ENCODE results near the gene UNC5CL.

Gene UNC5CL
- 4.0 to 4.8 (median 4.6) reads per million in 3 donors for total RNA-seq

DNA sequence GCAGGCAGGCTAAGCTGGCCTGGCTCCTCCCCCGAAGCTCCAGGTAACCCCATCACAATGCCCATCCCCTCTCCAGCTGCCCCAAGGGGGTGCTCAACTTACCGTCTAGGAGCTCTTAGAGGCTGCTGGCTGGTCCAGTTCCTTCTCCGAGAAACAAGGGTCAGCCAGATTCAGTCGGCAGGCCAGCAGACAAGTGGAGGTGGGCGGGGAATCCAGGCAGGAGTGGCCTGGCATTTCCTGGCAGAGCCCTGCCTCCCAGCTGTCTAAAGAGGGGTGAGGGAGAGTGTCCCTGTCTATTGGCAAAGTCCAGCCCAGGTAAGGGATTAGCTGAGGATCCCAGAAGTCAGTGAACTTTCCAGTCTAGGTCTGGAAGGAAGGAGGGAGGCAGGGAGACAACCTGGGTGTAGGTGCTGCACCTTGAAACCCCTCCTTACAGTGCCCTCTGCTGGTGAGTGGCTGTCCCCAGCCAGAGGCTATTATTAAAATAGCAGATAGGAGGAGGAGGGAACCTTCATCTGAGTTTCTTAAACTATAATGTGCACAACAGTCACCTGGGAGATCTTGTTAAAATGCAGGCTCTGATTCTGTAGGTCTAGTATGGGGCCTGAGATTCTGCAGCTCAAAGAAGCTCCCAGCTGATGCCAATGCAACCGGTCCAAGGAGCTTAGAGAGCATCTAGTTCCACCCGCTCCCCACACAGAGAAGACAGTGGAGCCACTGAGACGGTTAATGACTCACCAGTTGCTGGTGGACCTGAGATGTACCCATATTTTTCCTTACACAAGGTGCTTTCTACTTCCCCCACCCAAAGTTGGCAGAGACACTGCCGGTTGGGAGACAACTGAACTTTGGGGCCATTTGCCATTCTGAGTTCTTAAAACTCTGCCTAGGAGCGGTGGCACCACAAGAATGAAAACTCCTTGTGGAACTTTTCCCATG is at the start of gene UNC5CL:
Gene UNC5CL (minus strand): TSS at position 162 of the 939 bp plus-strand sequence. CDS start 4,147 bp downstream, outside the sequence.
- DNase-seq, result peak in 2 of 3 donors; percentile 9 to 36
- Histone ChIP-seq H3K27me3 (replicated peaks; ENCODE audit: control insufficient read depth, insufficient read depth, low read length, poor library complexity, severe bottlenecking) (no peaks in the 10 kb centered on the region), H3K4me3 (ENCODE audit: insufficient read depth, low read depth, low read length, poor library complexity, severe bottlenecking) (no peak within 1 kb of the TSS), H3K4me1 (ENCODE audit: control insufficient read depth, insufficient read depth, low read length, poor library complexity, severe bottlenecking) (no peaks in the 10 kb centered on the region), H3K36me3 (ENCODE audit: control insufficient read depth, insufficient read depth, low read length) (no peaks in the 10 kb centered on the region), H3K9me3 (ENCODE audit: control insufficient read depth, low read length) (no peaks in the 10 kb centered on the region), H3K27ac (ENCODE audit: insufficient read depth, low read length, poor library complexity, severe bottlenecking) (no peak within 1 kb of the TSS)

GRCh38 chr6:41088451-41088850 is 49.4 kb upstream of the UNC5CL start:
- no peaks in the 10 kb centered on the region for H3K9me3 ChIP-seq (ENCODE audit: control insufficient read depth, low read length)
- H3K4me3 ChIP-seq (ENCODE audit: insufficient read depth, low read depth, low read length, poor library complexity, severe bottlenecking), result no peak overlapping the region
- H3K4me1 ChIP-seq (ENCODE audit: control insufficient read depth, insufficient read depth, low read length, poor library complexity, severe bottlenecking), result no peaks in the 10 kb centered on the region
- H3K27me3 ChIP-seq (replicated peaks; ENCODE audit: control insufficient read depth, insufficient read depth, low read length, poor library complexity, severe bottlenecking), result no peaks in the 10 kb centered on the region
- H3K27ac ChIP-seq (ENCODE audit: insufficient read depth, low read length, poor library complexity, severe bottlenecking), result no peak overlapping the region
- peaks cover 72% of the 10 kb centered on the region for H3K36me3 ChIP-seq (ENCODE audit: control insufficient read depth, insufficient read depth, low read length)
- no peak for DNase-seq

DNA sequence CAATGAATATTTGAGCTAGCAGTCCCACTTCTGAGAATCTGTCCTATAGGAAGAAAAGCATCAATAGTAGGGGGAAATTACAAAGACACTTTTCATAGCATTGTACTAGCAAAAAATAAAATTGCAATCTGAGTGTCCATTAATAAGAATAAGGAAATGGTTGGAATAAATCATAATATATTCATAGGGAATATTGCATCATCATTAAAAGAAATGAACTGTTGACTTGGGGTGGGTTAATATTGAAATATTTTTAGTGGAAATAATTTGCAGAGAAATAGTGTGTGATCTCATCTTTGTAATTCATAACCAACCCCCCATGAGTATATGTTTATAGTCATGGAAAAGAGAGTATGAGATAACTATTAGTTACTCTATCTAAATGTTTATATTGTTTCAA is 46.2 kb upstream of the UNC5CL start:
- peaks cover 8% of the 10 kb centered on the region for H3K4me1 ChIP-seq (ENCODE audit: control insufficient read depth, insufficient read depth, low read length, poor library complexity, severe bottlenecking)
- no peak for DNase-seq
- no peak overlapping the region for H3K27ac ChIP-seq (ENCODE audit: insufficient read depth, low read length, poor library complexity, severe bottlenecking)
- peaks cover 48% of the 10 kb centered on the region for H3K36me3 ChIP-seq (ENCODE audit: control insufficient read depth, insufficient read depth, low read length)
- H3K27me3 ChIP-seq (replicated peaks; ENCODE audit: control insufficient read depth, insufficient read depth, low read length, poor library complexity, severe bottlenecking), result no peaks in the 10 kb centered on the region
- no peaks in the 10 kb centered on the region for H3K9me3 ChIP-seq (ENCODE audit: control insufficient read depth, low read length)
- H3K4me3 ChIP-seq (ENCODE audit: insufficient read depth, low read depth, low read length, poor library complexity, severe bottlenecking), result no peak overlapping the region

- DNase-seq, result no peak
- Histone ChIP-seq H3K4me3 (ENCODE audit: insufficient read depth, low read depth, low read length, poor library complexity, severe bottlenecking) (no peak overlapping the region), H3K4me1 (ENCODE audit: control insufficient read depth, insufficient read depth, low read length, poor library complexity, severe bottlenecking) (peaks cover 12% of the 10 kb centered on the region), H3K27me3 (replicated peaks; ENCODE audit: control insufficient read depth, insufficient read depth, low read length, poor library complexity, severe bottlenecking) (no peaks in the 10 kb centered on the region), H3K36me3 (ENCODE audit: control insufficient read depth, insufficient read depth, low read length) (peaks cover 48% of the 10 kb centered on the region), H3K9me3 (ENCODE audit: control insufficient read depth, low read length) (no peaks in the 10 kb centered on the region), H3K27ac (ENCODE audit: insufficient read depth, low read length, poor library complexity, severe bottlenecking) (no peak overlapping the region)
Observed at GRCh38 chr6:41083072-41083471, 44.1 kb upstream of the UNC5CL start.

DNA sequence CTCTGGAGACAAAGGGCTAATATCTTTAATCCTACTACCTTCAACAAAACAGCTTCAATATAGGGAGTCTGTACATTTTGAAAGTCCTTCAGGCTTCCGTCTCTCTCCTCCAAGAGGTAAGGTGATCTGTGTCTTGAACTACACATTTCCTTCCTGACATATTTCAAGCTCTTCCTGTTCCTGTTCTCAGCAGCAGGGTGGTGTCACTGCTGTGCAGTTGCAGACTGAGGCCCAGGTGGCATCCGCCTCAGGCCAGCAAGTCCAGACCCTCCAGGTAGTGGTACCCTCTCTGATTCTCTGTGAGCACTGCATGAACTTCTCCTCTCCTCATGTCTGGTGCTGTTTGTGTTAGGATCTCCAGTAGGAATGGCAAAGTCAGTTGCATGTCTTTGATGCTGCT is 41.6 kb upstream of the UNC5CL start:
- Histone ChIP-seq H3K4me3 (ENCODE audit: insufficient read depth, low read depth, low read length, poor library complexity, severe bottlenecking) (peak overlapping the region; percentile 31), H3K4me1 (ENCODE audit: control insufficient read depth, insufficient read depth, low read length, poor library complexity, severe bottlenecking) (peaks cover 20% of the 10 kb centered on the region), H3K27me3 (replicated peaks; ENCODE audit: control insufficient read depth, insufficient read depth, low read length, poor library complexity, severe bottlenecking) (no peaks in the 10 kb centered on the region), H3K27ac (ENCODE audit: insufficient read depth, low read length, poor library complexity, severe bottlenecking) (peak overlapping the region; percentile 57), H3K36me3 (ENCODE audit: control insufficient read depth, insufficient read depth, low read length) (peaks cover 36% of the 10 kb centered on the region), H3K9me3 (ENCODE audit: control insufficient read depth, low read length) (no peaks in the 10 kb centered on the region)
- no peak for DNase-seq

DNA sequence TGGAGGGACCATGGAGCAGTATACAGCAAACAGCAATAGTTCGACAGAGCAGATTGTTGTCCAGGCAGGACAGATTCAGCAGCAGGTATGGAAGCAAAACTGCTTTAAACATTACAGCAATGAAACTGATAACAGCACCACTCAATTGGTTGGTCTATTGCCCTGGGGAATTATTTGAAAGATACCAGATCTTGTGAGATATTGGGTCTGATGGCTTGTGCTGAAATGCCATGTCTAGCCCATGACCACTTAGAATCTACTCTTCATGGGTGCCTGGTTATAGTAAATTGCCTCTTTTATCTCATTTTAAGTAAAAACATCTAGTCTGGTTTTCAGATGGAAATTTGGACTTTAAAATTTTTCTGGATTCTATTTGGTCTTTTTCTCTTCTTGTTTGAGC is 40.1 kb upstream of the UNC5CL start:
- Histone ChIP-seq H3K36me3 (ENCODE audit: control insufficient read depth, insufficient read depth, low read length) (peaks cover 22% of the 10 kb centered on the region), H3K27ac (ENCODE audit: insufficient read depth, low read length, poor library complexity, severe bottlenecking) (no peak overlapping the region), H3K4me1 (ENCODE audit: control insufficient read depth, insufficient read depth, low read length, poor library complexity, severe bottlenecking) (peaks cover 34% of the 10 kb centered on the region), H3K27me3 (replicated peaks; ENCODE audit: control insufficient read depth, insufficient read depth, low read length, poor library complexity, severe bottlenecking) (no peaks in the 10 kb centered on the region), H3K9me3 (ENCODE audit: control insufficient read depth, low read length) (no peaks in the 10 kb centered on the region), H3K4me3 (ENCODE audit: insufficient read depth, low read depth, low read length, poor library complexity, severe bottlenecking) (no peak overlapping the region)
- no peak for DNase-seq

GRCh38 chr6:41078101-41078500 is 39.1 kb upstream of the UNC5CL start:
- Histone ChIP-seq H3K27me3 (replicated peaks; ENCODE audit: control insufficient read depth, insufficient read depth, low read length, poor library complexity, severe bottlenecking) (no peaks in the 10 kb centered on the region), H3K27ac (ENCODE audit: insufficient read depth, low read length, poor library complexity, severe bottlenecking) (no peak overlapping the region), H3K4me3 (ENCODE audit: insufficient read depth, low read depth, low read length, poor library complexity, severe bottlenecking) (no peak overlapping the region), H3K36me3 (ENCODE audit: control insufficient read depth, insufficient read depth, low read length) (peaks cover 19% of the 10 kb centered on the region), H3K9me3 (ENCODE audit: control insufficient read depth, low read length) (no peaks in the 10 kb centered on the region), H3K4me1 (ENCODE audit: control insufficient read depth, insufficient read depth, low read length, poor library complexity, severe bottlenecking) (peaks cover 36% of the 10 kb centered on the region)
- DNase-seq, result no peak

- Histone ChIP-seq H3K36me3 (ENCODE audit: control insufficient read depth, insufficient read depth, low read length) (peaks cover 15% of the 10 kb centered on the region), H3K27ac (ENCODE audit: insufficient read depth, low read length, poor library complexity, severe bottlenecking) (no peak overlapping the region), H3K4me1 (ENCODE audit: control insufficient read depth, insufficient read depth, low read length, poor library complexity, severe bottlenecking) (peaks cover 36% of the 10 kb centered on the region), H3K4me3 (ENCODE audit: insufficient read depth, low read depth, low read length, poor library complexity, severe bottlenecking) (no peak overlapping the region), H3K27me3 (replicated peaks; ENCODE audit: control insufficient read depth, insufficient read depth, low read length, poor library complexity, severe bottlenecking) (no peaks in the 10 kb centered on the region), H3K9me3 (ENCODE audit: control insufficient read depth, low read length) (no peaks in the 10 kb centered on the region)
- no peak for DNase-seq
Observed at GRCh38 chr6:41077536-41077935, 38.5 kb upstream of the UNC5CL start.

- no peaks in the 10 kb centered on the region for H3K9me3 ChIP-seq (ENCODE audit: control insufficient read depth, low read length)
- peaks cover 40% of the 10 kb centered on the region for H3K4me1 ChIP-seq (ENCODE audit: control insufficient read depth, insufficient read depth, low read length, poor library complexity, severe bottlenecking)
- H3K4me3 ChIP-seq (ENCODE audit: insufficient read depth, low read depth, low read length, poor library complexity, severe bottlenecking), result no peak overlapping the region
- H3K36me3 ChIP-seq (ENCODE audit: control insufficient read depth, insufficient read depth, low read length), result peaks cover 12% of the 10 kb centered on the region
- DNase-seq, result no peak
- H3K27me3 ChIP-seq (replicated peaks; ENCODE audit: control insufficient read depth, insufficient read depth, low read length, poor library complexity, severe bottlenecking), result no peaks in the 10 kb centered on the region
- H3K27ac ChIP-seq (ENCODE audit: insufficient read depth, low read length, poor library complexity, severe bottlenecking), result no peak overlapping the region
Observed at GRCh38 chr6:41075651-41076626, 36.9 kb upstream of the UNC5CL start.

Measured in effector memory CD4-positive, alpha-beta T cell (primary cell).